Measurements from ENCODE around the gene TCAF1.

The TCAF1 gene

DNA sequence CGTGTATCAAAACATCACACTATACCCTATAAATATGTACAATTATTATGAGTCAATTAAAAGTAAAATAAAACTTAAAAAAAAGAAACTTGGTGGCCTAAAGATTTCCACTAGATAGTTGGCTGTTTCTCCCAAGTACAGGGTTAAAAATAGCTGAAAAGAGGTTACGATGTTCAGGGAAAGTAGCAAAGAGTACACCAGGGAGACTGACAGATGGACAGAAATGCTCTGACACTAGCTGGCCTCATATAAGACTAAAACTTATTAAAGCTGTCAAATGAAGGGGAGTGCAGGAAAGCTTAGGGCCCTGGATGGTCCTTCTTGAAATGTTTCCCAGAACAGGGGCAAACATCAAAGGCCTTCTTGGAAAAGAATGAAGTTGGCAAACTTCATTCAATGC lies 51.3 kb downstream of the TCAF1 start:
- H3K79me2 ChIP-seq (ENCODE audit: control insufficient read depth, low read length) = no peaks in the 10 kb centered on the region
- TF ChIP-seq CTCF (IDR thresholded peaks at IDR 0.05; ENCODE audit: low read depth, low read length, poor library complexity, severe bottlenecking) (no peak), EZH2phosphoT487 (IDR thresholded peaks at IDR 0.05; ENCODE audit: borderline replicate concordance, low read length) (no peak)
- H3K4me2 ChIP-seq (ENCODE audit: low read length) = no peak overlapping the region
- no peak overlapping the region for H3K4me3 ChIP-seq (ENCODE audit: low read length)
- no peaks in the 10 kb centered on the region for H3K27me3 ChIP-seq (ENCODE audit: control insufficient read depth, low read length)
- H4K20me1 ChIP-seq (ENCODE audit: control insufficient read depth, insufficient read depth, low read depth, low read length) = no peaks in the 10 kb centered on the region
- no peaks in the 10 kb centered on the region for H3K36me3 ChIP-seq (ENCODE audit: control insufficient read depth, low read length)
- no peaks in the 10 kb centered on the region for H3K9me2 ChIP-seq (replicated peaks; ENCODE audit: control insufficient read depth, low read length)
- no peaks in the 10 kb centered on the region for H3K9me3 ChIP-seq (ENCODE audit: control insufficient read depth, insufficient read depth, low read length)
- H3K4me1 ChIP-seq (ENCODE audit: control insufficient read depth, low read length) = no peaks in the 10 kb centered on the region
- H3K27ac ChIP-seq (ENCODE audit: low read depth, low read length) = no peak overlapping the region
- H3F3A ChIP-seq (ENCODE audit: control insufficient read depth, insufficient read depth) = no peaks in the 10 kb centered on the region

GRCh38 chr7:143849785-143850479 lies 52.0 kb downstream of the TCAF1 start:
- H3F3A ChIP-seq (ENCODE audit: control insufficient read depth, insufficient read depth) = no peaks in the 10 kb centered on the region
- no peaks in the 10 kb centered on the region for H3K27me3 ChIP-seq (ENCODE audit: control insufficient read depth, low read length)
- no peak overlapping the region for H3K4me3 ChIP-seq (ENCODE audit: low read length)
- no peak overlapping the region for H3K4me2 ChIP-seq (ENCODE audit: low read length)
- H3K9me2 ChIP-seq (replicated peaks; ENCODE audit: control insufficient read depth, low read length) = no peaks in the 10 kb centered on the region
- no peak overlapping the region for H3K27ac ChIP-seq (ENCODE audit: low read depth, low read length)
- H3K36me3 ChIP-seq (ENCODE audit: control insufficient read depth, low read length) = no peaks in the 10 kb centered on the region
- no peaks in the 10 kb centered on the region for H3K9me3 ChIP-seq (ENCODE audit: control insufficient read depth, insufficient read depth, low read length)
- H3K4me1 ChIP-seq (ENCODE audit: control insufficient read depth, low read length) = no peaks in the 10 kb centered on the region
- TF ChIP-seq CTCF (IDR thresholded peaks at IDR 0.05; ENCODE audit: low read depth, low read length, poor library complexity, severe bottlenecking) (no peak), EZH2phosphoT487 (IDR thresholded peaks at IDR 0.05; ENCODE audit: borderline replicate concordance, low read length) (no peak)
- H3K79me2 ChIP-seq (ENCODE audit: control insufficient read depth, low read length) = no peaks in the 10 kb centered on the region
- H4K20me1 ChIP-seq (ENCODE audit: control insufficient read depth, insufficient read depth, low read depth, low read length) = no peaks in the 10 kb centered on the region

DNA sequence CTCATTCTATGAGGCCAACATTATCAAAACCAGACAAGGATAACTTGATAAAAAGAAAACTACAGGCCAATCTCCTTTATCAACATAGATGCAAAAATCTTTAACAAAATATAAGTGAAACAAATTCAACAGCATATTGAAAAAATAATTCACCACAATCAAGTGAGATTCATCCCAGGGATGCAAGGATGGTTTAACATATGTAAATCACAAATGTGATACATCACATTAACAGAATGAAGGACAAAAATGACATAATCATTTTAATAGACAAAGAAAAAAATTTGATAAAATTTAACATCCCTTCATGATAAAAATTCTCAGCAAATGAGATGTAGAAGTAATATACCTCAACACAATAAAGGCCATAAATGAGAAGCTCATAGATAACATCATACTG lies 53.8 kb downstream of the TCAF1 start:
- H3K79me2 ChIP-seq (ENCODE audit: control insufficient read depth, low read length) = no peaks in the 10 kb centered on the region
- no peaks in the 10 kb centered on the region for H3K9me2 ChIP-seq (replicated peaks; ENCODE audit: control insufficient read depth, low read length)
- H3K36me3 ChIP-seq (ENCODE audit: control insufficient read depth, low read length) = no peaks in the 10 kb centered on the region
- H3K4me3 ChIP-seq (ENCODE audit: low read length) = no peak overlapping the region
- TF ChIP-seq CTCF (IDR thresholded peaks at IDR 0.05; ENCODE audit: low read depth, low read length, poor library complexity, severe bottlenecking) (no peak), EZH2phosphoT487 (IDR thresholded peaks at IDR 0.05; ENCODE audit: borderline replicate concordance, low read length) (no peak)
- H3F3A ChIP-seq (ENCODE audit: control insufficient read depth, insufficient read depth) = no peaks in the 10 kb centered on the region
- H3K27ac ChIP-seq (ENCODE audit: low read depth, low read length) = no peak overlapping the region
- no peaks in the 10 kb centered on the region for H3K27me3 ChIP-seq (ENCODE audit: control insufficient read depth, low read length)
- no peaks in the 10 kb centered on the region for H4K20me1 ChIP-seq (ENCODE audit: control insufficient read depth, insufficient read depth, low read depth, low read length)
- no peaks in the 10 kb centered on the region for H3K4me1 ChIP-seq (ENCODE audit: control insufficient read depth, low read length)
- H3K9me3 ChIP-seq (ENCODE audit: control insufficient read depth, insufficient read depth, low read length) = no peaks in the 10 kb centered on the region
- H3K4me2 ChIP-seq (ENCODE audit: low read length) = no peak overlapping the region
